Measurements from ENCODE around the gene GPC2. TPM values are rescaled to one million over a fixed set of nuclear protein-coding genes. Genes with fewer than 3 reads are reported as not detected.
"Not testable (repeated sequence)": the region's sequence is repeated elsewhere in the genome, so short reads cannot be mapped to it uniquely, and the experiment has no call there.

Gene GPC2
- total and polyA plus RNA-seq, 2 experiments from 2014 or later = 0.16 to 0.22 TPM

DNA sequence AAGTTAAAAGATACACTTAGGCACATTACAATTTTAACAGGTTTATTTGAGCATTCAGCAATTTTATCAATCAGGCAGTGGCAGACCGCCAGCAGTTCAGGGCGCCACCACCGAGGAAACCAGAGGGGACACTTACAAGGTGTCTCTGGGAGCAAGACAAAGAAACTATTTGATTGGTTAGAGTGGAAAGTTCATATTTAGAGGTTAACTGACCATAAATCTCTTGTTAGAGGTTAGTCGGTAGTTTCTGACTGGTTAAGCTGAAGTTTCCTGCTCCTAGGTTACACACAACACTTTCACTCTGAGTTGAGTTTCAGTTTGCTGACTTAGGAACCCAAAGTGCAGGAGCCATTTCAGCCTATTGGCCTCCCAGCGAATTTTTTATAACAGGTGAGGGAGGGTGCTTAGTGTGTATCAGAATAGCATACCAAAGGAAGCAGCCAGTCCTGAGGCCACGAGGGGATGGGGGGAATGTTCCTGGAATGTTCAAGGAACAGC is 31.8 kb upstream of the GPC2 start:
- Histone ChIP-seq H3K9me2 (ENCODE audit: insufficient read depth) (no peaks in the 10 kb centered on the region), H3K9me3 (ENCODE audit: low read depth) (no peaks in the 10 kb centered on the region), H3K27me3 (replicated peaks; ENCODE audit: insufficient read depth) (no peaks in the 10 kb centered on the region), H3K36me3 (ENCODE audit: low read depth) (no peaks in the 10 kb centered on the region), H3K4me2 (ENCODE audit: unreplicated experiment) (no peak overlapping the region), H3K4me1 (ENCODE audit: insufficient read depth) (no peaks in the 10 kb centered on the region), H3F3A (ENCODE audit: insufficient read depth) (no peaks in the 10 kb centered on the region), H3K27ac (no peak overlapping the region), H3K9ac (no peak overlapping the region), H3K79me2 (ENCODE audit: insufficient read depth) (no peaks in the 10 kb centered on the region), H4K20me1 (ENCODE audit: insufficient read depth) (no peaks in the 10 kb centered on the region), H2AFZ (no peak overlapping the region), H3K4me3 (no peak overlapping the region)
- in situ Hi-C loops (cut with MboI) = no loop called here
- DNase-seq = no peak
- TF ChIP-seq EZH2phosphoT487 (IDR thresholded peaks at IDR 0.05; ENCODE audit: insufficient read depth, low read depth) = no peak
- TF ChIP-seq EZH2 (IDR thresholded peaks at IDR 0.05; ENCODE audit: insufficient read depth, poor library complexity, severe bottlenecking) = no peak
- WGBS, 2 experiments (ENCODE audit: low coverage in 1 of 2, low lambda C conversion rate in 2 of 2, missing lambda C conversion rate in 2 of 2) = 57 to 62% methylated on average over 6 of the region's 6 CpGs

DNA sequence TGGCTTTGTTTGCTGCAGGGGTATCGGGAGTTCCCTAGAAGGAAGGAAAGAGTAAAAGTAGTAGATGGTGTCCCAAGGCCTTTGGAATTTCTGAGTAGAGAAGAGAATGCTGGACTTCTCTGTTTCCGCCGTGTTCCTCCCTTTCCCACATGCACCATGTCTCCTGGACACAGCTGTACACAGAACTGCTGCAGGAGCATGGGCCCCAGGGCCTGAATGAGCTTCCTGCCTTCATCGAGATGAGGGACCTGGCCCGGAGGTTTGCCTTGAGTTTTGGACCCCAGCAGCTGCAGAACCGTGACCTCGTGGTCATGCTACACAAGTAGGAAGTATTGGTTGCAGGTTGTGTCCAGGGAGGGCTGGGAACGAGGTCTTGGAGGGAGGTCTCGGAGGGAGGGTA is 27.3 kb upstream of the GPC2 start:
- no peak overlapping the region for H3K4me2 ChIP-seq (ENCODE audit: unreplicated experiment)
- H3K27ac ChIP-seq = no peak overlapping the region
- 56 to 65% methylated on average over 9 of the region's 9 CpGs for WGBS, 2 experiments (ENCODE audit: low coverage in 1 of 2, low lambda C conversion rate in 2 of 2, missing lambda C conversion rate in 2 of 2)
- H3K4me1 ChIP-seq (ENCODE audit: insufficient read depth) = no peaks in the 10 kb centered on the region
- H3K9me2 ChIP-seq (ENCODE audit: insufficient read depth) = no peaks in the 10 kb centered on the region
- in situ Hi-C loops (cut with MboI) = no loop called here
- no peaks in the 10 kb centered on the region for H3F3A ChIP-seq (ENCODE audit: insufficient read depth)
- no peak for TF ChIP-seq EZH2 (IDR thresholded peaks at IDR 0.05; ENCODE audit: insufficient read depth, poor library complexity, severe bottlenecking)
- no peak for TF ChIP-seq EZH2phosphoT487 (IDR thresholded peaks at IDR 0.05; ENCODE audit: insufficient read depth, low read depth)
- H3K27me3 ChIP-seq (replicated peaks; ENCODE audit: insufficient read depth) = 0 out of 2 replicates have a peak, but pooled peaks cover 7% of the 10 kb centered on the region
- no peaks in the 10 kb centered on the region for H3K36me3 ChIP-seq (ENCODE audit: low read depth)
- H4K20me1 ChIP-seq (ENCODE audit: insufficient read depth) = no peaks in the 10 kb centered on the region
- H2AFZ ChIP-seq = no peak overlapping the region
- H3K4me3 ChIP-seq = no peak overlapping the region
- H3K9ac ChIP-seq = no peak overlapping the region
- H3K79me2 ChIP-seq (ENCODE audit: insufficient read depth) = no peaks in the 10 kb centered on the region
- no peaks in the 10 kb centered on the region for H3K9me3 ChIP-seq (ENCODE audit: low read depth)
- no peak for DNase-seq

DNA sequence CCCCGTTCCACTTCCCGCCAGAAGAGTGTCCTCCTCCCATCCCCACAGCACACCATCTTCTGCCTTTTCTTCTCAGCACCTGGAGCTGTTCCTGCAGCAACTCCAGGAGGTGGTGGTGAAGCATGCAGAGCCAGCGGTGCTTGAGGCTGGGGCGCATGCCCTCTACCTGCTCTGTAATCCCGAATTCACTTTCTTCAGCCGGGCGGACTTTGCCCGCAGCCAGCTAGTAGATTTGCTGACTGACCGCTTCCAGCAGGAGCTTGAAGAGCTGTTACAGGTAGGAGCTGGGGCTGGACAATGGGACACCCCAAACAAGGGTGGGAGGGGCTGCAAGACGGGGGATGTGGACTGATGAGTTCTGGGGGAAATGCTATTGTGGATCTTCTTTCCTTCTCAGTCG is 23.5 kb upstream of the GPC2 start:
- in situ Hi-C loops (cut with MboI) = no loop called here
- Histone ChIP-seq H3K4me2 (ENCODE audit: unreplicated experiment) (no peak overlapping the region), H3K36me3 (ENCODE audit: low read depth) (no peaks in the 10 kb centered on the region), H3F3A (ENCODE audit: insufficient read depth) (no peaks in the 10 kb centered on the region), H3K4me3 (no peak overlapping the region), H3K79me2 (ENCODE audit: insufficient read depth) (no peaks in the 10 kb centered on the region), H3K27me3 (replicated peaks; ENCODE audit: insufficient read depth) (0 out of 2 replicates have a peak, but pooled peaks cover 7% of the 10 kb centered on the region), H3K9ac (no peak overlapping the region), H3K9me2 (ENCODE audit: insufficient read depth) (no peaks in the 10 kb centered on the region), H3K27ac (no peak overlapping the region), H4K20me1 (ENCODE audit: insufficient read depth) (no peaks in the 10 kb centered on the region), H3K9me3 (ENCODE audit: low read depth) (no peaks in the 10 kb centered on the region), H2AFZ (no peak overlapping the region), H3K4me1 (ENCODE audit: insufficient read depth) (no peaks in the 10 kb centered on the region)
- 75 to 80% methylated on average over 10 to 11 of the region's 11 CpGs for WGBS, 2 experiments (ENCODE audit: low coverage in 1 of 2, low lambda C conversion rate in 2 of 2, missing lambda C conversion rate in 2 of 2)
- TF ChIP-seq EZH2phosphoT487 (IDR thresholded peaks at IDR 0.05; ENCODE audit: insufficient read depth, low read depth) (no peak), EZH2 (IDR thresholded peaks at IDR 0.05; ENCODE audit: insufficient read depth, poor library complexity, severe bottlenecking) (no peak)
- DNase-seq = no peak

DNA sequence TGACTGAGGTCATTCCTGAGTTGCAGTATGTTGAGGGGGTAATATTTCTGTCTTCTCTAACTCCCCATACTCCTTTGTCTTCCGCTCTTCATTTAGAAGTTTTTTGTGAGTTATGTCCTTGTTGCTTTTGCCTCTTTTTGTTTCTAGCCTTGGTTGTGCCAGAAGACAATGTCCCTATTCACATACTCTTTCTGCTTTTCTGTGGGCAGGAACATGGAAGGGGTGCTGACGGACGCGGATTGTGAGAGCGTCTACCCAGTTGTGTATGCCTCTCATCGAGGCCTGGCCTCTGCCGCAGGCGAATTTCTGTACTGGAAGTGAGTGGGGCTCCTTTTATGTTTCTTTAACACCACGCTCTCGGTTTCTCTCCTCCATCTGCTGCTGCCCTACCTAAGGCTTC is 21.1 kb upstream of the GPC2 start:
- Histone ChIP-seq H4K20me1 (ENCODE audit: insufficient read depth) (no peaks in the 10 kb centered on the region), H3K36me3 (ENCODE audit: low read depth) (no peaks in the 10 kb centered on the region), H3K27ac (no peak overlapping the region), H3K4me3 (no peak overlapping the region), H3K27me3 (replicated peaks; ENCODE audit: insufficient read depth) (0 out of 2 replicates have a peak, but pooled peaks cover 7% of the 10 kb centered on the region), H3K9me2 (ENCODE audit: insufficient read depth) (no peaks in the 10 kb centered on the region), H3K4me1 (ENCODE audit: insufficient read depth) (no peaks in the 10 kb centered on the region), H3K9me3 (ENCODE audit: low read depth) (no peaks in the 10 kb centered on the region), H2AFZ (no peak overlapping the region), H3K79me2 (ENCODE audit: insufficient read depth) (no peaks in the 10 kb centered on the region), H3K4me2 (ENCODE audit: unreplicated experiment) (no peak overlapping the region), H3F3A (ENCODE audit: insufficient read depth) (no peaks in the 10 kb centered on the region), H3K9ac (no peak overlapping the region)
- in situ Hi-C loops (cut with MboI) = no loop called here
- TF ChIP-seq EZH2phosphoT487 (IDR thresholded peaks at IDR 0.05; ENCODE audit: insufficient read depth, low read depth) (no peak), EZH2 (IDR thresholded peaks at IDR 0.05; ENCODE audit: insufficient read depth, poor library complexity, severe bottlenecking) (no peak)
- no peak for DNase-seq
- 80 to 83% methylated on average over 10 of the region's 10 CpGs for WGBS, 2 experiments (ENCODE audit: low coverage in 1 of 2, low lambda C conversion rate in 2 of 2, missing lambda C conversion rate in 2 of 2)

DNA sequence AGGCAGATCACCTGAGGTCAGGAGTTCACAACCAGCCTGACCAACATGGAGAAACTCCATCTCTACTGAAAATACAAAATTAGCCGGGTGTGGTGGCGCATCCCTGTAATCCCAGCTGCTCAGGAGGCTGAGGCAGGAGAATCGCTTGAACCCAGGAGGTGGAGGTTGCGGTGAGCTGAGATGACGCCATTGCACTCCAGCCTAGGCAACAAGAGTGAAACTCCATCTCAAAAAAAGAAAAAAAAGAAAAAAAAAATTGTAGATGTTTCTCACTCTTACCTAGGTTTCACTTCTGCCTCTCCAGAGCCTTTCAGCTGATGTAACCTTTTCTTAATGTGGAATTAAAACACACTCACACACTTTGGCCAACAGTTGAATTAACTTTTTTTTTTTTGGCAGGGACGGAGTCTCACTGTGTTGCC is 18.7 kb upstream of the GPC2 start:
- H3K36me3 ChIP-seq (ENCODE audit: low read depth); H3K27me3 ChIP-seq (replicated peaks; ENCODE audit: insufficient read depth); H3K79me2 ChIP-seq (ENCODE audit: insufficient read depth); H4K20me1 ChIP-seq (ENCODE audit: insufficient read depth); H3K9me2 ChIP-seq (ENCODE audit: insufficient read depth); H3K4me3 ChIP-seq; H3K4me2 ChIP-seq (ENCODE audit: unreplicated experiment); in situ Hi-C loops (cut with MboI); DNase-seq; H3K9ac ChIP-seq; H3K9me3 ChIP-seq (ENCODE audit: low read depth); H3K27ac ChIP-seq; H2AFZ ChIP-seq: not testable (repeated sequence)
- WGBS, 2 experiments (ENCODE audit: low coverage in 1 of 2, low lambda C conversion rate in 2 of 2, missing lambda C conversion rate in 2 of 2) = 85 to 91% methylated on average over 6 of the region's 6 CpGs
- Histone ChIP-seq H3F3A (ENCODE audit: insufficient read depth) (peaks cover 11% of the 10 kb centered on the region; the same call in 1 of the 2 replicates), H3K4me1 (ENCODE audit: insufficient read depth) (peaks cover 10% of the 10 kb centered on the region)

All from GM23248 (cell line).